ENCODE measurements around the gene CHMP6. TPM values are rescaled to one million over a fixed set of nuclear protein-coding genes. Genes with fewer than 3 reads are reported as not detected.

Gene CHMP6
- total RNA-seq, 2 experiments from 2014 or later, result 29.8 to 34.6 TPM

DNA sequence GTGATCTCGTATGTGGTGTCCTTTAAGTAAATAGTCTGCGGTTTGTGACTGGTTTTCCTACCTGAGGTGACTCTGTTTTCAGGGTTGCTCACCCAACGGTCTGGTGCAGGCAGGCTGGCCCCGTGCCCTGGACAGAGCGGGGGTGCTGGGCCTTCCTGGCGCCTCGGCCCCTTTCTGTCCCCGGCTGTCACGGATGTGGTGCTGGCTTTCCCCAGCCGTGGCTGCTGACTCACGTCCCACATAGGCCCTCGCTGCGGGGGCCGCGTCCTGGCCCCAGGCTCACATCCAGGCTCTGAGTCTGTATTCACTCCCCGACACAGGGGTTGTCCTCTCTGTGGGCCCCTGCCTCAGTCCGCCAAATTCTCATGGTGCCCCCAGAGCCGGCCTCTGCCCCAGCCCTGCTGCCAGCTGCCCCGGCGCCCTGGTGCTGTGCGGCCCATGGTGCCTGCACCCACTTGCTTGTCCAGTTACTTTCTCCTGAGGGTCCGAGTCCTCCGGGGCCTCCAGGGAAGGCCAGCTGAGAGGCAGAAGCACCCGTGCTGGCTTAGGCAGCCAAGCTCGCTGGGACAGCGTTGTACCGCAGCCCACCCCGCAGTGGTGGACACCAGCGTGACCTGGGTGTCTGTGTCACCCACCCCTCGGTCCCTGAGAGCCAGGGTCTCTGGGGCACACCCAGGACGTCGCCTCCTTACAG lies 5.9 kb downstream of the CHMP6 start:
- H3K27ac Mint-ChIP-seq, result no peak overlapping the region
- peak; percentile 26 for ATAC-seq
- no peak overlapping the region for H3K4me3 Mint-ChIP-seq
- no peaks in the 10 kb centered on the region for H3K9me3 Mint-ChIP-seq (ENCODE audit: low read depth)
- peak; percentile 40 for DNase-seq
- peaks cover 7% of the 10 kb centered on the region for H3K27me3 Mint-ChIP-seq
- CTCF ChIA-PET, result interaction anchor here (1.1 kb wide), 1 partner anchor 97 kb away, joined by 3 read pairs; no protein-coding TSS in a partner anchor
- H3K4me1 Mint-ChIP-seq, result peaks cover 23% of the 10 kb centered on the region
- H3K36me3 Mint-ChIP-seq, result peaks cover 13% of the 10 kb centered on the region

DNA sequence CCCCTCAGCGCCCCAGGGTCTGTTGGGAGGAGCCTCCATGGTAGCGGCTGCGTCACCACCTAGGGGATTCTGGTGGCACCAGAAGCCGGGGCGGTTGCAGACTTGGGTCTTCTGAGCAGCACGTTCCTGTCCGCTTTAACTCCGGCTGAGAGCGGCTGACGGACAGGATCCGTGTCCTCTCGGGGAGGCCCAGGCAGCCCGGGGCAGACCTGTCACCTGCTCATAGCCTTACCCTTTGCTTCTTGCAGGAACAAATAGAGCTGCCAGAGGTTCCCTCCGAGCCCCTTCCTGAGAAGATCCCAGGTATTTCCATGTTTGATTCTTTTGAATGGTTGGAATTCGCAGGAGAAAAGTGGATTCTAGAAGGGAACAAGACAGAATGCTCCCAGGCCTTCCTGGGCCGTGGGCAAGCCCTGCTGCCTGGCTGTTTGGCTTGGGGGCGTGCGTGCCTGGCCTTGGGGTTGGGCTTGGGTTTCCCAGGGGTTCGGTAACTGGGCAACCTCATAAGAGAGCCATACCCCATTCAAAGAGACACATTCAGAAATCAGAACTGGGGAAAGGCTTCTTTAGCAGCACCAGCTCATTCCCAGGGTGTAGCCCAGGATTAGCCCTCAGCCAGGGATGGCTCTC lies 6.6 kb downstream of the CHMP6 start:
- DNase-seq (no peak), ATAC-seq (no peak)
- CTCF ChIA-PET, result interaction anchor here (0.9 to 1.5 kb wide), 3 partner anchors 9 to 103 kb away, joined by 3 to 5 read pairs (median 3); no protein-coding TSS in a partner anchor
- H3K27me3 Mint-ChIP-seq, result peaks cover 14% of the 10 kb centered on the region
- peaks cover 13% of the 10 kb centered on the region for H3K36me3 Mint-ChIP-seq
- H3K4me1 Mint-ChIP-seq, result peaks cover 17% of the 10 kb centered on the region
- no peak overlapping the region for H3K27ac Mint-ChIP-seq
- H3K9me3 Mint-ChIP-seq (ENCODE audit: low read depth), result no peaks in the 10 kb centered on the region
- no peak overlapping the region for H3K4me3 Mint-ChIP-seq

DNA sequence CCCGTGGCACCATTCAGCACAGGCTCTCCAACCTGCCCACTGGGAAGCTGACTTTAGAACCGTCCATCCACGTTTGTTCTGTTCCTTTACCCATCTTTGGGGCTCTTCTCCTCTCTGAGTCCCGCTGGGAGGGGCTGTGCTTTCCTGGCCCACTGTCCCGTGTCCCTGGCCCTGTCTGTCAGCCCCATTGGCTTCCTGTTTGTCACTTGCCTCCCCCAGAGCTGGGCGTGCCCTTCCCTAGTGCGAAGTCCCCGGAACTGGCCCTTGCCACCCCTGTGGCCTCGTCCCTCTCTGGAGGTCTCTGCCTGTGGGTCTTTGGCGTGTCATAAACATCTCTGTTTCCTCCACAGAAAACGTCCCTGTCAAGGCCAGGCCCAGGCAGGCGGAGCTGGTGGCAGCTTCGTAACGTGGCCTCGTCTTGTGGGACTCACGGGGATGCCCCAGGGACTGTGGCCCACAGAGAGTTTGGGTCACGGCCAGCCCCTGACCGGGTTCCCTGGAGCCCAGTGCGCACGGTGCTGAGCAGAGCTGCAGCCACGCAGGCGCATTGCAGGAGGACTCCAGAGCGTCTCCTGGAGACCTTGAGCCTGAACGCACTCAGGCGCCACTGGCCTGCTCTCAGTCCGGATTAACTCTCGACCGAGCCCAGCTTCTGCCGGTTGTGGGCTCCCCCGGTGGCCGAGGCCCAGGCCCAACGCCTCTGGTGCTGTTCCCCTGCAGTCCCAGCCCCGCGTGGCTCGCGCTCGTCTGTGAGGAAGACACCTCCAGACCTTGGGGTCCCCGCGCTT lies 7.3 kb downstream of the CHMP6 start:
- peaks cover 19% of the 10 kb centered on the region for H3K27me3 Mint-ChIP-seq
- H3K36me3 Mint-ChIP-seq, result peaks cover 13% of the 10 kb centered on the region
- CTCF ChIA-PET, result interaction anchor here (0.9 to 1.5 kb wide), 3 partner anchors 10 to 103 kb away, joined by 3 to 5 read pairs (median 3); no protein-coding TSS in a partner anchor
- DNase-seq (no peak), ATAC-seq (no peak)
- no peak overlapping the region for H3K4me3 Mint-ChIP-seq
- no peak overlapping the region for H3K27ac Mint-ChIP-seq
- peaks cover 17% of the 10 kb centered on the region for H3K4me1 Mint-ChIP-seq
- no peaks in the 10 kb centered on the region for H3K9me3 Mint-ChIP-seq (ENCODE audit: low read depth)

DNA sequence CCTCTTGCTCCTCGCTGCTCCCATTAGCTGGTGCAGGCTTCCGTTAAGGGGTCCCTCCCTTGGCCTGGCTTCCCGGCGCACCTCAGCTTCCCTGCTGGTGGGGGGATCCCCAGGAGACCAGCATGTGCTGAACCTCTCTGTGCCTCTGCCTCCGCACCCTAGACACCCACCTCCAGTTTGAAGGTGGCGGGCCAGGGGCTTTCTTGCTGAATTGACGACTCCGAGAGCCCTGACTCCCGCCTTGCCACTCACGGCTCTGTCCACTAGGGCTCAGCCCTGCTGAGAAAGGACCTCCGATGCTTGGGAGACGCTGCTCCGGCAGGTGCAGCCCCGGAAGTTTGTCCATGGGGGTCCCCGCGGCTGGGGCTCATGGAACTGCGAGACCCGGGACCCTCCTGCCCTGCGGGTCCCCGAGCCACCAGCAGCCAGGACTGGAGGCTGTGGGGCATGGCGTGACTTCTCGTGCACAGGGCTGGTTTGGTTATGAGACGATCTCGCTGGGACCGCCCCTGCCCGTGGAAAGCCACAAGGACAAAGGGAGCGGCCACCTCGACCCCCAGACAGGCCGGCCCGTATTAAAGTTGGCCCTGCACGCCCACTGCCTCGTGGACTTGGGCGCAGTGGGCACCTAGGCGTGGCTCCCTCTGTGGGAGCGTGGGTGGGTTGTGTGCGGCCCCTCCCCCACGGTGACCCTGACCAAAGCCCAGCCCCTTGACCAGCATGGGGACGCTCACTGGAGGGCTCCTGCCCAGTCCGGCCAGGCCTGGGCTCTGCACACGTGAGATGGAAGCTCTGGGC lies 8.1 kb downstream of the CHMP6 start:
- no peak for DNase-seq
- CTCF ChIA-PET, result interaction anchor here (1.5 kb wide), 1 partner anchor 11 kb away, joined by 5 read pairs; no protein-coding TSS in a partner anchor
- H3K4me1 Mint-ChIP-seq, result peaks cover 21% of the 10 kb centered on the region
- no peak overlapping the region for H3K4me3 Mint-ChIP-seq
- no peak for ATAC-seq
- H3K36me3 Mint-ChIP-seq, result peaks cover 13% of the 10 kb centered on the region
- no peak overlapping the region for H3K27ac Mint-ChIP-seq
- no peaks in the 10 kb centered on the region for H3K9me3 Mint-ChIP-seq (ENCODE audit: low read depth)
- H3K27me3 Mint-ChIP-seq, result peaks cover 23% of the 10 kb centered on the region

DNA sequence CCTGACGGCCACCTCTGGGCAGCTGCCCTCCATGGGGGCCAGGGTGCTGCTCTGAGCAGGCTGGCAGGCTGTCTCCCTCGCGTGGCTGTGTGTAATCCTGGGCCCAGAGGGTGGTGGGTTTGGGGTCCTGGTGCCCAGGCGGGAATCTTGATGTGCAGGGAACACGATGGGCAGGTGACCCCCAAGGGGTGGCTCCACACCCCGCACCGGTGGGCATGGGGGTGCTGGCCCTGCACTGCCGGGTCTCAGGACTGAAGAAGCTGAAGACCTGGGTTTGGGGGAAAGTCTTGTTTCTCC lies 8.6 kb downstream of the CHMP6 start:
- H3K4me3 Mint-ChIP-seq, result no peak overlapping the region
- no peak overlapping the region for H3K27ac Mint-ChIP-seq
- peaks cover 24% of the 10 kb centered on the region for H3K4me1 Mint-ChIP-seq
- DNase-seq (no peak), ATAC-seq (no peak)
- H3K9me3 Mint-ChIP-seq (ENCODE audit: low read depth), result no peaks in the 10 kb centered on the region
- peaks cover 27% of the 10 kb centered on the region for H3K27me3 Mint-ChIP-seq
- CTCF ChIA-PET, result interaction anchor here (1.3 kb wide), 1 partner anchor 87 kb away, joined by 3 read pairs; no protein-coding TSS in a partner anchor
- peaks cover 13% of the 10 kb centered on the region for H3K36me3 Mint-ChIP-seq

DNA sequence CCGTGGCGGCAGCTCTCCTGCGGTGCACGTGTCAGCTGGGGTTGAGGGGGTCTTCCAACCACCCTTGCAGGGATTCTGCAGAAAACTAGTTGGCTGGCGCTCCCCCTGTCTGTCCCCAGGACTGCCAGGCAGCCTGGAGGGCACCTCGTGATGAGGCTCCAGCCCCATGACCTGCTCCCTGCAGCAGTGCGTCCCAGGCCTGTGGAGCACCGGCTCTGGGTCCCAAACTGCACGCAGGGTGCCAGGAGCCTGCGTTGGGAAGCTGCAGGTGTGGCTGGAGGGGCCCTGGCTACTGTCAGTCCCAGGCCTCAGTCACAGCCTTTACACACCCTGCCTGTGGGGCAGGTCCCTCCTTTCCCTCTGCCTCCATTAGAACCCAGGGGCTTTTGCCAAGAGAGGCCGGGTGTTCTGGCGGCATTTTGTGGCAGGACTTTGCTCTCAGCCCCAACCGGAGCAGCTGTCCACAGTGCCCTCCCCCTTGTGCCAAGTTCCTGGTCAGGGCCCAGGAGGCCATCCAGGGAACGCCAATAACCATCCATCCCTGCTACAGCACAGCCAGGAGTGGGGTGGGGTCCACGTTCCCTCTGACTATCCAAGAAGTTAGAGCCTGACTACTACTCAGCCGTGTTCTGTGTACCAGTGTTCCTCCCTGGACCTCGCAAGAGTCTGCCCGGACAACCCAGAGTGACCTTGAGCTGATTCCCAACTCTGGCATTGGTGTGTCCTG lies 9.2 kb downstream of the CHMP6 start:
- peaks cover 20% of the 10 kb centered on the region for H3K4me1 Mint-ChIP-seq
- H3K36me3 Mint-ChIP-seq, result peaks cover 9% of the 10 kb centered on the region
- CTCF ChIA-PET, result interaction anchor here (1.3 kb wide), 1 partner anchor 88 kb away, joined by 3 read pairs; no protein-coding TSS in a partner anchor
- no peak overlapping the region for H3K4me3 Mint-ChIP-seq
- H3K27me3 Mint-ChIP-seq, result peaks cover 27% of the 10 kb centered on the region
- ATAC-seq (no peak), DNase-seq (no peak)
- no peak overlapping the region for H3K27ac Mint-ChIP-seq
- no peaks in the 10 kb centered on the region for H3K9me3 Mint-ChIP-seq (ENCODE audit: low read depth)

DNA sequence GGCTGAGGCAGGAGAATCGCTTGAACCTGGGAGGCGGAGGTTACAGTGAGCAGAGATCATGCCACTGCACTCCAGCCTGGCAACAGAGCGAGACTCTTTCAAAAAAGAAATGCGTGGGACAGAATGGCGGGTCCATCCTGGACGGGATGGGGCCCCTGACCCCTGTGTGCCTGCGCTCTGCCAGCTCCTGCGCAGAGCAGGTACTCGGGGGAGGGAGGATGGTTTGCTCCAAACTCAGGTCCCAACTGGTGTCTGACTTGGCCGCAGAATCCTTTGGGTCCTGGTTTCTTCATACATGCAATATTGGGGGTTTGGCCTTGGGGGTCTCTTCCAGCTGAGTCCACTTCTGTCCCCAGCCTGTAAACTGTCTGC lies 10.4 kb downstream of the CHMP6 start:
- Mint-ChIP-seq H3K36me3 (peaks cover 5% of the 10 kb centered on the region), H3K9me3 (ENCODE audit: low read depth) (no peaks in the 10 kb centered on the region), H3K27me3 (peaks cover 36% of the 10 kb centered on the region), H3K4me3 (no peak overlapping the region), H3K27ac (no peak overlapping the region), H3K4me1 (peaks cover 19% of the 10 kb centered on the region)
- DNase-seq (no peak), ATAC-seq (no peak)
- CTCF ChIA-PET, result interaction anchor here (1.0 to 4.3 kb wide), 2 partner anchors 12 to 20 kb away, joined by 3 to 17 read pairs; partner anchors contain the start of gene CHMP6

DNA sequence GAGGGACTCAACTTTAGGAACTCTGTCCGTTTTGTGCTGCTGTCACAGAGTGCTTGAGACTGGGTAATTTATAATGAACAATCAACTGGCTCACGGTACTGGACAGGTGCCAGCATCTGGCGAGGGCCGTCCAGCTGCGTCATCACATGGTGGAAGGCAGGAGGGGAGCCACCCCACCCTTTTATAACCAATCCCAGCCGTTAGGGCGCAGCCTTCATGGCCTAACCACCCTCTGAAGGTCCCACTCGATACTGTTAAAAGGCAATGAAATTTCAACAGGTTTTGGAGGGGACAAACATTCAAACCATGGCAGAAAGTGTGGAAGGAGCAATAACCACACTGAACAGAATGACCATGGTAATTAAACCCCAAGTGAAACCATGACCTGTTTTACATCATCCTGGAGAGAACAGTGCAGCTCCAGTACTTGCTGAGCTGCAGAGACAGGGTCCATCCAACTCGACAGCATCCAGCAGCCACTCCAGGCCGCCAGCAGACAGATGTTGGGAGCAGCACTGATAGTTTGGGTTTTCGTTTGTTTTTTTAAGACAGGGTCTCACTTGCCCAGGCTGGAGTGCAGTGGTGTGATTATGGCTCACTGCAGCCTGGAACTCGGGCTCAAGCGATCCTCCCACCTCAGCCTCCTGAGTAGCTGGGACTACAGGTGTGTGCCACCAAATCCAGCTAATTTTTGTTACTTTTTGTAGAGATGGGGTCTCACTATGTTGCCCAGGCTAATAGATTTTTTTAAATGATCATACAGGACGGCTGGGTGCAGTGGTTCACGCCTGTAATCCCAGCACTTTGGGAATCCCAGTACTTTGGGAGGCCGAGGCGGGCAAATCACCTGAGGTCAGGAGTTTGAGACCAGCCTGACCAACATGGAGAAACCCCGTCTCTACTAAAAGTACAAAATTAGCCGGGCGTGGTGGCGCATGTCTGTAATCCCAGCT lies 11.0 kb downstream of the CHMP6 start:
- Mint-ChIP-seq H3K27ac (no peak overlapping the region), H3K4me3 (no peak overlapping the region), H3K36me3 (peaks cover 5% of the 10 kb centered on the region), H3K27me3 (peaks cover 42% of the 10 kb centered on the region), H3K4me1 (peaks cover 16% of the 10 kb centered on the region), H3K9me3 (ENCODE audit: low read depth) (no peaks in the 10 kb centered on the region)
- CTCF ChIA-PET, result interaction anchor here (0.9 to 4.3 kb wide), 4 partner anchors 10 to 95 kb away, joined by 3 to 17 read pairs (median 3); partner anchors contain the start of gene CHMP6
- no peak for ATAC-seq
- no peak for DNase-seq

DNA sequence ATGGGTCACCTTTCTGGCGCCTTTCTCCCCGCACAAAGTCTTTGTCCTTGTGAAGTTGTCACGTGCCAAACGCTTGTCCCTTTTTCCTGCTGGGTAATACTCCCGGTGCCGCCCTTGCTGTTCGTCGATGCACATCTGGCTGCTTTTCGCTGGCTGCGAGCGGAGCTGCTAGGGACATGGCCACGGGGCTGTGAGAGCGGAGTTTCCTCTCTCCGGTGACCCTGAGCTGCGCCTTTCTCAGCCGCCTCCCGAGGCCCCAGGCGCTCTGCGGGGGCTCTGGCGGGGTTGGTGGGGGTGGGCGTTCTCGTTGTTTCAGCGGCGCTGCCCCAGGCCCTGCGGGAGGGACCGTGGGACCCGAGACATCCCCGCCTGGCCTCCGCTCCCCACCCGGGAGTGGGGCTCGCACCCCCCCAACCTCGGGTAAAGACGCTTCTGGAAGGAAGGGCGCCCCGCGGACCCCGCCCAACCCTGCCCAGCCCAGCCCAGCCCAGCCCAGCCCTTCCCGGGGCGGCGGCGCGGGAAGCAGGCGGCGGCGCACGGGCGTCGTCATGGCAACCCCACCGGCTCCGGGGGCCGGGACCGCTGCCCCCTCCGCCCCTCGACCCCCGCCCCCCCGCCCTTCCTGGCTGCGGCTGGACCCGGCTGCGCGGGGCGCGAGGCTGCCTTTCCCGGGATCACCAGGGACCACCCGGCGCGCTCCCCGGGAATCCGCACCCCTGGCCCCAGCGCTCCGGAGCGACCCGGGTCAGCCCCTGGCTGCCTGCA lies 12.3 kb downstream of the CHMP6 start:
- CTCF ChIA-PET, result interaction anchor here (0.6 to 4.3 kb wide), 6 partner anchors 14 to 98 kb away, joined by 3 to 17 read pairs (median 4); partner anchors contain the start of gene CHMP6
- peaks cover 14% of the 10 kb centered on the region for H3K4me1 Mint-ChIP-seq
- H3K36me3 Mint-ChIP-seq, result peaks cover 2% of the 10 kb centered on the region
- DNase-seq (no peak), ATAC-seq (peak; percentile 27)
- no peaks in the 10 kb centered on the region for H3K9me3 Mint-ChIP-seq (ENCODE audit: low read depth)
- no peak overlapping the region for H3K27ac Mint-ChIP-seq
- H3K4me3 Mint-ChIP-seq, result no peak overlapping the region
- peaks cover 42% of the 10 kb centered on the region for H3K27me3 Mint-ChIP-seq

DNA sequence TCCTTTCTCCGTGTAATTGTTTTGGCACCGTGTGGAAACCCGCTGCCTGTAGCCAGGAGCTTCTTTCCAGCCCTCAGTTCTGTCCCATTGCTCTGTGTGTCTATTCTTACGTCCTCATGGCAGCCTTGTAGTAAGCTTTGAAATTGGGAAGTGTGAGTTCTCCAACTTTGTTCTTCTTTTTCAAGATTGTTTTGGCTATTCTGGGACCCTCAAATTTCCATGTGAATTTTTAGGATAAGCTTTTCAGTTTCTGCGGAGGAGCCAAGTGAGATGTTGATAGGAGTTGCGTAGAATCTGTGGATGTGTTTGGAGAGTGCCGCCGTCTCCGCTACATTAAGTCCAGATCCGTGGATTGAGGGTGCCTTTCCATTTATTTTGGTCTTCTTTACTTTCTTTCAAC lies 15.2 kb downstream of the CHMP6 start:
- peaks cover 42% of the 10 kb centered on the region for H3K27me3 Mint-ChIP-seq
- no peak for DNase-seq
- H3K9me3 Mint-ChIP-seq (ENCODE audit: low read depth), result peaks cover 3% of the 10 kb centered on the region
- H3K4me3 Mint-ChIP-seq, result no peak overlapping the region
- peaks cover 17% of the 10 kb centered on the region for H3K4me1 Mint-ChIP-seq
- ATAC-seq, result no peak
- H3K27ac Mint-ChIP-seq, result no peak overlapping the region
- CTCF ChIA-PET, result interaction anchor here (0.8 to 2.4 kb wide), 4 partner anchors 11 to 95 kb away, joined by 4 to 9 read pairs (median 5); no protein-coding TSS in a partner anchor
- H3K36me3 Mint-ChIP-seq, result peaks cover 3% of the 10 kb centered on the region

DNA sequence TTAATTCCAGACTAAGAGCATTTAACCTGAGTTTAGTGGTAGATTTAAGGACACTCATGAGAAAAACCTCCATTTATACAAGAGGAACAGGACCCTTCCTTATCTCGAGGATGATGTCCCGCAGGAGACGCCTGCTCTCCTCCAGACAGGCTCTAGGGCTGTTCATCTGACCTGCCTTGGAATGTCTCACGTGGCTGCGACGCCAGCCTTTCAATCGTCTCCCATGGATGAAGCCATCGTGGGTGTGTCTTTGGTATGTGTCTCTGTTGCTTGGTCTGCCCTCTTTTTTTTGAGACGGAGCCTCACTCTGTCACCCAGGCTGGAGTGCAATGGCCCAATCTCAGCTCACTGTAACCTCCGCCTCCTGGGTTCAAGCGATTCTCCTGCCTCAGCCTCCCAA lies 16.5 kb downstream of the CHMP6 start:
- Mint-ChIP-seq H3K27ac (no peak overlapping the region), H3K9me3 (ENCODE audit: low read depth) (peaks cover 3% of the 10 kb centered on the region), H3K4me3 (no peak overlapping the region), H3K4me1 (peaks cover 15% of the 10 kb centered on the region), H3K27me3 (peaks cover 32% of the 10 kb centered on the region), H3K36me3 (peaks cover 3% of the 10 kb centered on the region)
- CTCF ChIA-PET, result interaction anchor here (1.8 to 2.4 kb wide), 3 partner anchors 10 to 94 kb away, joined by 5 to 9 read pairs (median 5); no protein-coding TSS in a partner anchor
- DNase-seq (no peak), ATAC-seq (no peak)
